ENCODE measurements around the gene SLC13A3. TPM values are rescaled to one million over a fixed set of nuclear protein-coding genes. Genes with fewer than 3 reads are reported as not detected.

Gene SLC13A3
- total RNA-seq, 4 donors from 2014 or later: 0.20 to 2.8 (median 1.1) TPM

- Histone ChIP-seq H3K9me3 (no peaks in the 10 kb centered on the region), H3K4me3 (no peak overlapping the region), H3K27me3 (no peaks in the 10 kb centered on the region), H3K27ac (no peak overlapping the region), H3K4me1 (no peaks in the 10 kb centered on the region), H3K36me3 (no peaks in the 10 kb centered on the region)
- no peak for TF ChIP-seq POLR2A (IDR thresholded peaks at IDR 0.05)
- ATAC-seq (no peak), DNase-seq (no peak)
- intact Hi-C loops (cut with DNase I; ENCODE audit: low total_unique reads): no loop called here
- in situ Hi-C loops (cut with MboI; ENCODE audit: low sequenced_read_pairs in 4 of 4): no loop called here
Observed at GRCh38 chr20:46552460-46553420, 98.5 kb downstream of the SLC13A3 start.

- intact Hi-C loops (cut with DNase I; ENCODE audit: low total_unique reads) (no loop called here), in situ Hi-C loops (cut with MboI; ENCODE audit: low sequenced_read_pairs in 4 of 4) (no loop called here)
- Histone ChIP-seq H3K9me3 (no peaks in the 10 kb centered on the region), H3K4me1 (no peaks in the 10 kb centered on the region), H3K36me3 (no peaks in the 10 kb centered on the region), H3K27me3 (no peaks in the 10 kb centered on the region), H3K27ac (no peak overlapping the region), H3K4me3 (no peak overlapping the region)
- DNase-seq (no peak), ATAC-seq (no peak)
- TF ChIP-seq CTCF (IDR thresholded peaks at IDR 0.05 in 4 of 5, conservative IDR thresholded peaks at IDR 0.05 in 1 of 5) (no peak), POLR2A (IDR thresholded peaks at IDR 0.05) (no peak)
Observed at GRCh38 chr20:46551522-46552381, 99.5 kb downstream of the SLC13A3 start.

- H3K36me3 ChIP-seq: no peaks in the 10 kb centered on the region
- intact Hi-C loops (cut with DNase I; ENCODE audit: low total_unique reads): no loop called here
- H3K27me3 ChIP-seq: no peaks in the 10 kb centered on the region
- DNase-seq: no peak
- TF ChIP-seq CTCF (IDR thresholded peaks at IDR 0.05 in 4 of 5, conservative IDR thresholded peaks at IDR 0.05 in 1 of 5) (no peak), POLR2A (IDR thresholded peaks at IDR 0.05) (no peak)
- H3K4me1 ChIP-seq: no peaks in the 10 kb centered on the region
- H3K27ac ChIP-seq: no peak within 1 kb of the TSS
- H3K9me3 ChIP-seq: no peaks in the 10 kb centered on the region
- no peak within 1 kb of the TSS for H3K4me3 ChIP-seq
- in situ Hi-C loops (cut with MboI; ENCODE audit: low sequenced_read_pairs in 4 of 4): no loop called here
- ATAC-seq: no peak
Observed at GRCh38 chr20:46550461-46550860, 100.8 kb downstream of the SLC13A3 start, which contains the start of gene OCSTAMP. OCSTAMP (minus strand) TSS chr20:46550654; CDS start chr20:46550560, 94 bp downstream.

GRCh38 chr20:46549188-46549972 lies 101.9 kb downstream of the SLC13A3 start:
- H3K27ac ChIP-seq: no peak overlapping the region
- intact Hi-C loops (cut with DNase I; ENCODE audit: low total_unique reads): no loop called here
- no peaks in the 10 kb centered on the region for H3K36me3 ChIP-seq
- no peak overlapping the region for H3K4me3 ChIP-seq
- in situ Hi-C loops (cut with MboI; ENCODE audit: low sequenced_read_pairs in 4 of 4): loop anchor here in 1 of 4 donors (25.0 kb wide), 1 partner anchor 112 kb away; no protein-coding TSS in a partner anchor
- no peak for ATAC-seq
- H3K9me3 ChIP-seq: no peaks in the 10 kb centered on the region
- no peak for TF ChIP-seq POLR2A (IDR thresholded peaks at IDR 0.05)
- no peak for TF ChIP-seq CTCF (IDR thresholded peaks at IDR 0.05 in 4 of 5, conservative IDR thresholded peaks at IDR 0.05 in 1 of 5)
- no peaks in the 10 kb centered on the region for H3K4me1 ChIP-seq
- H3K27me3 ChIP-seq: no peaks in the 10 kb centered on the region
- no peak for DNase-seq

All from gastrocnemius medialis (tissue), 4 donors.